Skeletal muscle satellite cell (primary cell): ENCODE results near the gene CDKN2B-AS1.

Source experiments
- H3K27me3 ChIP-seq: 2 replicates; pipeline ENCODE4 v1.7.0; 2013; ENCODE audit warnings: low read length; ENCODE audit not compliant: control insufficient read depth, insufficient read depth
- H3K36me3 ChIP-seq: 2 replicates; pipeline ENCODE4 v1.7.0; 2013; ENCODE audit warnings: mild to moderate bottlenecking, control low read depth, low read length; ENCODE audit not compliant: insufficient read depth
- H3K4me1 ChIP-seq: 2 replicates; pipeline ENCODE4 v1.7.0; 2013; ENCODE audit warnings: low read length; ENCODE audit not compliant: control insufficient read depth, insufficient read depth
- H3K4me2 ChIP-seq: 2 replicates; pipeline ENCODE4 v1.7.0; 2013; ENCODE audit warnings: mild to moderate bottlenecking, low read length
- H3K4me3 ChIP-seq: 2 replicates; pipeline ENCODE4 v1.7.0; 2013; ENCODE audit warnings: low read length
- H3K9ac ChIP-seq: 2 replicates; pipeline ENCODE4 v1.7.0; 2013; ENCODE audit warnings: mild to moderate bottlenecking, low read depth, low read length, moderate library complexity
- H3K9me3 ChIP-seq: replicated peaks from 2 replicates; pipeline ENCODE4 v1.7.0; 2013; ENCODE audit warnings: mild to moderate bottlenecking, control low read depth, low read length

The CDKN2B-AS1 gene

GRCh38 chr9:22040760-22041159 lies 46.2 kb downstream of the CDKN2B-AS1 start:
- Histone ChIP-seq H3K4me2 (peak overlapping the region; percentile 41), H3K36me3 (no peaks in the 10 kb centered on the region), H3K9ac (peak overlapping the region; percentile 34), H3K9me3 (no peaks in the 10 kb centered on the region), H3K4me1 (peaks cover 58% of the 10 kb centered on the region), H3K27me3 (no peaks in the 10 kb centered on the region), H3K4me3 (no peak overlapping the region)

- Histone ChIP-seq H3K36me3 (no peaks in the 10 kb centered on the region), H3K4me1 (peaks cover 58% of the 10 kb centered on the region), H3K9ac (peak overlapping the region; percentile 34), H3K4me2 (peak overlapping the region; percentile 41), H3K4me3 (no peak overlapping the region), H3K27me3 (no peaks in the 10 kb centered on the region), H3K9me3 (no peaks in the 10 kb centered on the region)
These were observed 46.8 kb downstream of the CDKN2B-AS1 start for GRCh38 chr9:22041344-22041743.

GRCh38 chr9:22041775-22042174 lies 47.2 kb downstream of the CDKN2B-AS1 start:
- Histone ChIP-seq H3K9me3 (no peaks in the 10 kb centered on the region), H3K4me3 (no peak overlapping the region), H3K36me3 (no peaks in the 10 kb centered on the region), H3K9ac (peak overlapping the region; percentile 34), H3K27me3 (no peaks in the 10 kb centered on the region), H3K4me2 (peak overlapping the region; percentile 41), H3K4me1 (peaks cover 58% of the 10 kb centered on the region)

- no peaks in the 10 kb centered on the region for H3K27me3 ChIP-seq
- H3K36me3 ChIP-seq: no peaks in the 10 kb centered on the region
These were observed 49.3 kb downstream of the CDKN2B-AS1 start for GRCh38 chr9:22043928-22044327.

GRCh38 chr9:22044583-22044982 lies 50.0 kb downstream of the CDKN2B-AS1 start:
- Histone ChIP-seq H3K4me3 (no peak overlapping the region), H3K4me2 (no peak overlapping the region), H3K4me1 (peaks cover 44% of the 10 kb centered on the region), H3K36me3 (no peaks in the 10 kb centered on the region), H3K27me3 (no peaks in the 10 kb centered on the region), H3K9ac (no peak overlapping the region), H3K9me3 (no peaks in the 10 kb centered on the region)

More at GRCh38 chr9:22043928-22044327, 49.3 kb downstream of the CDKN2B-AS1 start:
- Histone ChIP-seq H3K9ac (no peak overlapping the region), H3K4me2 (no peak overlapping the region), H3K9me3 (no peaks in the 10 kb centered on the region), H3K4me1 (peaks cover 49% of the 10 kb centered on the region), H3K4me3 (no peak overlapping the region)

GRCh38 chr9:22045423-22045822 lies 50.8 kb downstream of the CDKN2B-AS1 start:
- H3K9me3 ChIP-seq: no peaks in the 10 kb centered on the region
- H3K9ac ChIP-seq: no peak overlapping the region
- H3K4me1 ChIP-seq: peaks cover 35% of the 10 kb centered on the region
- no peaks in the 10 kb centered on the region for H3K36me3 ChIP-seq
- no peaks in the 10 kb centered on the region for H3K27me3 ChIP-seq
- H3K4me2 ChIP-seq: no peak overlapping the region
- no peak overlapping the region for H3K4me3 ChIP-seq

GRCh38 chr9:22046243-22046885 lies 51.8 kb downstream of the CDKN2B-AS1 start:
- Histone ChIP-seq H3K36me3 (no peaks in the 10 kb centered on the region), H3K27me3 (no peaks in the 10 kb centered on the region), H3K4me2 (no peak overlapping the region), H3K9me3 (no peaks in the 10 kb centered on the region), H3K4me3 (no peak overlapping the region), H3K4me1 (peaks cover 27% of the 10 kb centered on the region), H3K9ac (no peak overlapping the region)

GRCh38 chr9:22047596-22047995 lies 53.0 kb downstream of the CDKN2B-AS1 start:
- H3K4me2 ChIP-seq: no peak overlapping the region
- H3K9ac ChIP-seq: no peak overlapping the region
- no peaks in the 10 kb centered on the region for H3K27me3 ChIP-seq

GRCh38 chr9:22049411-22049810 lies 54.8 kb downstream of the CDKN2B-AS1 start:
- H3K9ac ChIP-seq: no peak overlapping the region
- no peaks in the 10 kb centered on the region for H3K9me3 ChIP-seq
- H3K4me3 ChIP-seq: no peak overlapping the region
- H3K4me1 ChIP-seq: peaks cover 29% of the 10 kb centered on the region
- H3K4me2 ChIP-seq: no peak overlapping the region
- no peaks in the 10 kb centered on the region for H3K36me3 ChIP-seq
- no peaks in the 10 kb centered on the region for H3K27me3 ChIP-seq

More at GRCh38 chr9:22047596-22047995, 53.0 kb downstream of the CDKN2B-AS1 start:
- Histone ChIP-seq H3K36me3 (no peaks in the 10 kb centered on the region), H3K4me1 (peaks cover 24% of the 10 kb centered on the region), H3K4me3 (no peak overlapping the region), H3K9me3 (no peaks in the 10 kb centered on the region)

GRCh38 chr9:22050924-22051323 lies 56.3 kb downstream of the CDKN2B-AS1 start:
- Histone ChIP-seq H3K4me1 (peaks cover 27% of the 10 kb centered on the region), H3K9me3 (no peaks in the 10 kb centered on the region), H3K9ac (no peak overlapping the region), H3K4me3 (no peak overlapping the region), H3K4me2 (no peak overlapping the region), H3K27me3 (no peaks in the 10 kb centered on the region), H3K36me3 (no peaks in the 10 kb centered on the region)

GRCh38 chr9:22052376-22052945 lies 57.9 kb downstream of the CDKN2B-AS1 start:
- H3K4me3 ChIP-seq: no peak overlapping the region
- peaks cover 27% of the 10 kb centered on the region for H3K4me1 ChIP-seq
- H3K9me3 ChIP-seq: no peaks in the 10 kb centered on the region
- H3K27me3 ChIP-seq: no peaks in the 10 kb centered on the region
- peak overlapping the region; percentile 41 for H3K4me2 ChIP-seq
- peak overlapping the region; percentile 45 for H3K9ac ChIP-seq
- no peaks in the 10 kb centered on the region for H3K36me3 ChIP-seq

GRCh38 chr9:22053178-22053577 lies 58.6 kb downstream of the CDKN2B-AS1 start:
- Histone ChIP-seq H3K9me3 (no peaks in the 10 kb centered on the region), H3K4me3 (no peak overlapping the region), H3K4me1 (peaks cover 27% of the 10 kb centered on the region), H3K9ac (peak overlapping the region; percentile 45), H3K36me3 (no peaks in the 10 kb centered on the region), H3K27me3 (no peaks in the 10 kb centered on the region), H3K4me2 (peak overlapping the region; percentile 41)
